Pancreas (tissue), 10 donors: Measurements from ENCODE around the gene FCRLA. TPM values are rescaled to one million over a fixed set of nuclear protein-coding genes. Genes with fewer than 3 reads are reported as not detected.
A peak's percentile ranks its signal among the peaks of the same experiment; 100 is the strongest.

Source experiments
- ATAC-seq, 4 donors: fragments of 200-7000 bp; cut with Tn5 transposase; one replicate each; pipeline versions ENCODE4 v1.8.0 to v1.9.1; 2020; ENCODE audit warnings: mild to moderate bottlenecking in 4 of 4, moderate library complexity in 4 of 4
- DNase-seq, 6 donors: peaks; one replicate each; pipeline ENCODE4 v3.0.0-alpha.2; 2020
- FAIRE-seq: peaks from 2 replicates; lab custom pipeline; 2012; peaks lifted over from hg19 to GRCh38; lab: Jason Lieb, UNC
- H3K27ac ChIP-seq, 4 donors: fragments of 200-600 bp; sonication (generic); 1 replicate in 3 of 4; 2 replicates in 1 of 4; pipeline versions ENCODE4 v1.5.0 to v1.8.0; 2020
- H3K27me3 ChIP-seq, 4 donors: fragments of 200-600 bp; one replicate each; pipeline ENCODE4 v1.8.0; 2021
- H3K36me3 ChIP-seq, 3 donors: fragments of 200-600 bp; sonication (generic) in 1 of 3; one replicate each; pipeline versions ENCODE4 v1.5.0 to v1.8.0; 2020 to 2021
- H3K4me1 ChIP-seq, 3 donors: fragments of 200-600 bp; one replicate each; pipeline ENCODE4 v1.8.0; 2021
- H3K4me3 ChIP-seq, 4 donors: fragments of 200-600 bp; sonication (generic) in 2 of 4; one replicate each; pipeline versions ENCODE4 v1.5.0 to v1.8.0; 2020 to 2021
- H3K9me3 ChIP-seq, 4 donors: fragments of 200-600 bp; one replicate each; pipeline ENCODE4 v1.8.0; 2021
- WGBS, 2 donors: extraction: QIAGEN DNeasy Blood & Tissue Kit; methylation state at CpG; one replicate each; pipeline ENCODE4 v1.1.7; 2013; 5-methylcytosine and 5-hydroxymethylcytosine counted together
- intact Hi-C, 3 donors: fragments of 100-400 bp; cut with DNase I; formaldehyde crosslinking; loops; one replicate each; pipeline versions ENCODE4 v1.11.1 to v1.14.2; 2022
- polyA plus RNA-seq, 2 donors: library from polyadenylated mRNA; stranded (reverse); fragments of 200-250 nt; gene quantifications; one replicate each; pipeline ENCODE4 v1.2.3, GENCODE V29; 2013
- total RNA-seq, 6 donors: library from RNA; stranded (reverse); fragmentation: NEBNext Ultra II Directional in 4 of 6; extraction: Animal tissue kit (Norgen Biotek cat#: 25700) in 4 of 6; gene quantifications; one replicate each; pipeline versions ENCODE4 v1.2.1 to v1.2.4, GENCODE V29; 2021 to 2023
- TF ChIP-seq, protein P1 (sequence below), 4 donors: fragments of 200-600 bp; sonication (generic) in 3 of 4; IDR thresholded peaks; one replicate each; pipeline versions ENCODE4 v1.5.0 to v1.8.0; 2021; ENCODE audit warnings: antibody characterized with exemption in 4 of 4
- donor health status: healthy with polysubstance abuse.
- donor health status: DM: no; HTN: no; CAD: no; lungs with moderate emphysema.
- donor health status: DM: no; HTN: no; CAD: no.
- donor health status: control.
- donor health status: control.
- donor health status: Bipolar disorder and iron deficiency.
- donor health status: DM: yes; HTN: yes; CAD: no.
- donor health status: DM: no; HTN: no; CAD: no.
- donor health status: DM: no; HTN: no; CAD: no.
- donor health status: DM: yes; HTN: yes; CAD: no.

The FCRLA gene
- total and polyA plus RNA-seq, 8 donors: 0.38 TPM; not detected in 7

- ATAC-seq (no peak), FAIRE-seq (no peak), DNase-seq (no peak)
- 65 to 66% methylated on average over 5 of the region's 5 CpGs for WGBS, 2 donors
- Histone ChIP-seq H3K36me3 (no peaks in the 10 kb centered on the region), H3K27ac (no peak overlapping the region), H3K9me3 (no peaks in the 10 kb centered on the region), H3K4me3 (no peak overlapping the region), H3K27me3 (no peaks in the 10 kb centered on the region), H3K4me1 (no peaks in the 10 kb centered on the region)
- TF ChIP-seq, protein P1, sequence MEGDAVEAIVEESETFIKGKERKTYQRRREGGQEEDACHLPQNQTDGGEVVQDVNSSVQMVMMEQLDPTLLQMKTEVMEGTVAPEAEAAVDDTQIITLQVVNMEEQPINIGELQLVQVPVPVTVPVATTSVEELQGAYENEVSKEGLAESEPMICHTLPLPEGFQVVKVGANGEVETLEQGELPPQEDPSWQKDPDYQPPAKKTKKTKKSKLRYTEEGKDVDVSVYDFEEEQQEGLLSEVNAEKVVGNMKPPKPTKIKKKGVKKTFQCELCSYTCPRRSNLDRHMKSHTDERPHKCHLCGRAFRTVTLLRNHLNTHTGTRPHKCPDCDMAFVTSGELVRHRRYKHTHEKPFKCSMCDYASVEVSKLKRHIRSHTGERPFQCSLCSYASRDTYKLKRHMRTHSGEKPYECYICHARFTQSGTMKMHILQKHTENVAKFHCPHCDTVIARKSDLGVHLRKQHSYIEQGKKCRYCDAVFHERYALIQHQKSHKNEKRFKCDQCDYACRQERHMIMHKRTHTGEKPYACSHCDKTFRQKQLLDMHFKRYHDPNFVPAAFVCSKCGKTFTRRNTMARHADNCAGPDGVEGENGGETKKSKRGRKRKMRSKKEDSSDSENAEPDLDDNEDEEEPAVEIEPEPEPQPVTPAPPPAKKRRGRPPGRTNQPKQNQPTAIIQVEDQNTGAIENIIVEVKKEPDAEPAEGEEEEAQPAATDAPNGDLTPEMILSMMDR (IDR thresholded peaks at IDR 0.05): no peak
- intact Hi-C loops: loop anchor here in 1 of 3 donors (10.0 kb wide), 1 partner anchor 247 kb away; no protein-coding TSS in a partner anchor
Observed at GRCh38 chr1:161731981-161732718, 25.1 kb downstream of the FCRLA start.

DNA sequence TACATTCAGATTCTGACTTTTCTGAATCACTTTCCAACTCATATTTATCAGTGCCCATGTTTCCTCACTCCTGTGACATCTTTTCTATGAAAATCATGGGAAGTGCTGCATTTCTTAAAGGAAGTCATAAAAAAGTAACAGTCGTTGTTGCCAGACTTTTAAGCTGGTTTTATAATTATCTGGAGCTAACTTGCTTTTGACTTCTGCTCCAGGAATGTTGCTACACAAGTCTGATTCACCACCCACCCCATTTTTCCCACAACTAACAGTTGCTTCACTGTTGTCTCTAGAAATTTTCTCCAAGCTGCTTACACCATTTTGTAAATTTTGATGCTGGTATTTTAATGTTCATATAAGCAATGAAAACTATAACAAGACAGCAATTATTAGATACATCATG, 26.5 kb downstream of the FCRLA start:
- peak in 2 of 4 donors; percentile 30 to 66 for ATAC-seq
- TF ChIP-seq, protein P1 (IDR thresholded peaks at IDR 0.05): no peak
- no peak for DNase-seq
- no peaks in the 10 kb centered on the region for H3K27me3 ChIP-seq
- no peaks in the 10 kb centered on the region for H3K9me3 ChIP-seq
- H3K4me3 ChIP-seq: no peak overlapping the region
- H3K4me1 ChIP-seq: no peaks in the 10 kb centered on the region
- no peaks in the 10 kb centered on the region for H3K36me3 ChIP-seq
- no peak for FAIRE-seq
- no peak overlapping the region for H3K27ac ChIP-seq
- intact Hi-C loops: loop anchor here in 1 of 3 donors (10.0 kb wide), 1 partner anchor 249 kb away; no protein-coding TSS in a partner anchor
- WGBS, 2 donors: 3% methylated on average over 1 of the region's 1 CpG

DNA sequence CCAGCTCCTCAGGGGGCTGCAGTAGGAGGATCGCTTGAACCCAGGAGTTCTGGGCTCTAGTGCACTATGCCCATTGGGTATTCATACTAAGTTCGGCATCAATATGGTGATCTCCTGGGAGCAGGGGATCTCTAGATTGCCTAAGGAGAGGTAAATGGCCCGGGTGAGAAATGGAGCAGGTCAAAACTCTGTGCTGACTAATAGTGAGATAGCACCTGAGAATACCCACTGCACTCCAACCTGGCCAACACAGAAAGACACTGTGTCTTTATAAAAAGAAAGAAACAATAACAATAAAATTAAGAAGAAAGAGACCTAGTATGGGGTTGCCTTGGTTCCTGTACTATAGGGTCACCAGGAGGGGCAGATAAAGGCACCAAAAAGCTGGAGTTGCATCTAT, 28.8 kb downstream of the FCRLA start:
- TF ChIP-seq, protein P1 (IDR thresholded peaks at IDR 0.05): no peak
- WGBS, 2 donors: 67 to 74% methylated on average over 3 of the region's 3 CpGs
- DNase-seq: no peak
- Histone ChIP-seq H3K4me3 (no peak overlapping the region), H3K36me3 (no peaks in the 10 kb centered on the region), H3K27ac (no peak overlapping the region), H3K4me1 (no peaks in the 10 kb centered on the region), H3K27me3 (no peaks in the 10 kb centered on the region), H3K9me3 (no peaks in the 10 kb centered on the region)
- no peak for ATAC-seq
- no peak for FAIRE-seq
- intact Hi-C loops: loop anchor here in 1 of 3 donors (10.0 kb wide), 1 partner anchor 251 kb away; no protein-coding TSS in a partner anchor

DNA sequence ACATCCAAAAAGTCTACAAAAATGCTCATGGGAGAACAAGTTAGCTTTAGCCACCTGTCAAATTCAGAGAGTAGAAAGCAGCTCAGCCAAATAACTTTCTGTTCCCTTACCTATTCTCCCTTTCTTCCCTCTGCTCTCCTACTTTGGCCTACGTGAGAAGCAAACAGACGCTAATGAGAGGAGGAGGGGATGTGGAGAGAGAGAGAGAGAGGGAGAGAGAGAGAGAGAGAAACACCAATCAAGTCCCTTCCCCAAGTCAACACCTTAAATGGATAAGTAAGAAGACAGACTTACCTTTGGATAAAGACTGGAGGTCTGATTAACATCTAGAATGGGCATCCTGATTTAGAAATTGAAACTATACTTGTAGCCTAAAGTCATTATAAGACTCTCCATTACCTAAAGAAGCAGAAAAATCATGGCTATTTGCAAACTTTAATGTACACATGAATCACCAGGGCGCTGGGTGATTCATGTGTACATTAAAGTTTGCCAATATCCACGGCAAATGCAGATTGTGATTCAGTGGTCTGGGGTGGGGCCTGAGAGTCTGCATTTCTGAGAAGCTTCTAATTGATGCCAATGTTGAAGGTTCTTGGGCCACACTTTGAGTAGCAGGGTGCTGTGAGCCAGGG, 29.4 kb downstream of the FCRLA start:
- ATAC-seq: no peak
- Histone ChIP-seq H3K36me3 (no peaks in the 10 kb centered on the region), H3K27me3 (no peaks in the 10 kb centered on the region), H3K9me3 (no peaks in the 10 kb centered on the region), H3K4me1 (no peaks in the 10 kb centered on the region), H3K27ac (no peak overlapping the region), H3K4me3 (no peak overlapping the region)
- intact Hi-C loops: loop anchor here in 1 of 3 donors (10.0 kb wide), 1 partner anchor 252 kb away; no protein-coding TSS in a partner anchor
- 54 to 58% methylated on average over 4 of the region's 4 CpGs for WGBS, 2 donors
- no peak for FAIRE-seq
- TF ChIP-seq, protein P1 (IDR thresholded peaks at IDR 0.05): no peak
- DNase-seq: no peak
